ENCODE data around the gene TBX1.

GRCh38 chr22:19784384-19785175 lies 24.0 kb downstream of the TBX1 start:
- TF ChIP-seq POLR2A (IDR thresholded peaks at IDR 0.05; ENCODE audit: borderline replicate concordance, extremely low read depth, insufficient read depth, insufficient read length) (no peak), REST (IDR thresholded peaks at IDR 0.05; ENCODE audit: low read depth) (no peak), POLR2AphosphoS5 (IDR thresholded peaks at IDR 0.05; ENCODE audit: low read depth, low read length) (no peak), CTCF (IDR thresholded peaks at IDR 0.05 in 2 of 3, conservative IDR thresholded peaks at IDR 0.05 in 1 of 3; ENCODE audit: borderline replicate concordance in 1 of 3, insufficient read depth in 1 of 3, low read depth in 2 of 3, low read length in 2 of 3) (no peak), ZBTB33 (IDR thresholded peaks at IDR 0.05; ENCODE audit: extremely low read depth, insufficient replicate concordance, low read length) (no peak), EZH2 (IDR thresholded peaks at IDR 0.05) (no peak), ZNF274 (IDR thresholded peaks at IDR 0.05; ENCODE audit: low read depth, low read length) (no peak), ELF1 (IDR thresholded peaks at IDR 0.05; ENCODE audit: borderline replicate concordance, low read depth) (no peak), CBX3 (IDR thresholded peaks at IDR 0.05; ENCODE audit: low read depth) (no peak)

Measured in HCT116 (cell line).